ENCODE measurements around the gene ZNF274. TPM values are rescaled to one million over a fixed set of nuclear protein-coding genes. Genes with fewer than 3 reads are reported as not detected.

ZNF274 gene
- total RNA-seq, 4 donors from 2014 or later = 16.5 to 30.4 (median 21.7) TPM

DNA sequence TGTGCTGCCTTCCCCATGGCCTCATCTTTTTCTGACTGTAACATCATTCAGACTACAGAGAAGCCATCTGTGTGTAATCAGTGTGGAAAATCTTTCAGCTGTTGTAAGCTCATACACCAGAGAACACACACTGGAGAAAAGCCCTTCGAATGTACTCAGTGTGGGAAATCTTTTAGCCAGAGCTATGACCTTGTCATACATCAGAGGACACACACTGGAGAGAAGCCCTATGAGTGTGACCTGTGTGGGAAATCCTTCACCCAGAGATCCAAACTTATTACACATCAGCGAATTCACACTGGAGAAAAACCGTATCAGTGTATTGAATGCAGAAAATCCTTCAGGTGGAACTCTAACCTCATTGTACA, 78.7 kb downstream of the ZNF274 start:
- DNase-seq (ENCODE audit: low spot score) = no peak
- no peak for ATAC-seq (ENCODE audit: low FRiP score)
- TF ChIP-seq, protein P1, sequence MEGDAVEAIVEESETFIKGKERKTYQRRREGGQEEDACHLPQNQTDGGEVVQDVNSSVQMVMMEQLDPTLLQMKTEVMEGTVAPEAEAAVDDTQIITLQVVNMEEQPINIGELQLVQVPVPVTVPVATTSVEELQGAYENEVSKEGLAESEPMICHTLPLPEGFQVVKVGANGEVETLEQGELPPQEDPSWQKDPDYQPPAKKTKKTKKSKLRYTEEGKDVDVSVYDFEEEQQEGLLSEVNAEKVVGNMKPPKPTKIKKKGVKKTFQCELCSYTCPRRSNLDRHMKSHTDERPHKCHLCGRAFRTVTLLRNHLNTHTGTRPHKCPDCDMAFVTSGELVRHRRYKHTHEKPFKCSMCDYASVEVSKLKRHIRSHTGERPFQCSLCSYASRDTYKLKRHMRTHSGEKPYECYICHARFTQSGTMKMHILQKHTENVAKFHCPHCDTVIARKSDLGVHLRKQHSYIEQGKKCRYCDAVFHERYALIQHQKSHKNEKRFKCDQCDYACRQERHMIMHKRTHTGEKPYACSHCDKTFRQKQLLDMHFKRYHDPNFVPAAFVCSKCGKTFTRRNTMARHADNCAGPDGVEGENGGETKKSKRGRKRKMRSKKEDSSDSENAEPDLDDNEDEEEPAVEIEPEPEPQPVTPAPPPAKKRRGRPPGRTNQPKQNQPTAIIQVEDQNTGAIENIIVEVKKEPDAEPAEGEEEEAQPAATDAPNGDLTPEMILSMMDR (IDR thresholded peaks at IDR 0.05) = no peak

DNA sequence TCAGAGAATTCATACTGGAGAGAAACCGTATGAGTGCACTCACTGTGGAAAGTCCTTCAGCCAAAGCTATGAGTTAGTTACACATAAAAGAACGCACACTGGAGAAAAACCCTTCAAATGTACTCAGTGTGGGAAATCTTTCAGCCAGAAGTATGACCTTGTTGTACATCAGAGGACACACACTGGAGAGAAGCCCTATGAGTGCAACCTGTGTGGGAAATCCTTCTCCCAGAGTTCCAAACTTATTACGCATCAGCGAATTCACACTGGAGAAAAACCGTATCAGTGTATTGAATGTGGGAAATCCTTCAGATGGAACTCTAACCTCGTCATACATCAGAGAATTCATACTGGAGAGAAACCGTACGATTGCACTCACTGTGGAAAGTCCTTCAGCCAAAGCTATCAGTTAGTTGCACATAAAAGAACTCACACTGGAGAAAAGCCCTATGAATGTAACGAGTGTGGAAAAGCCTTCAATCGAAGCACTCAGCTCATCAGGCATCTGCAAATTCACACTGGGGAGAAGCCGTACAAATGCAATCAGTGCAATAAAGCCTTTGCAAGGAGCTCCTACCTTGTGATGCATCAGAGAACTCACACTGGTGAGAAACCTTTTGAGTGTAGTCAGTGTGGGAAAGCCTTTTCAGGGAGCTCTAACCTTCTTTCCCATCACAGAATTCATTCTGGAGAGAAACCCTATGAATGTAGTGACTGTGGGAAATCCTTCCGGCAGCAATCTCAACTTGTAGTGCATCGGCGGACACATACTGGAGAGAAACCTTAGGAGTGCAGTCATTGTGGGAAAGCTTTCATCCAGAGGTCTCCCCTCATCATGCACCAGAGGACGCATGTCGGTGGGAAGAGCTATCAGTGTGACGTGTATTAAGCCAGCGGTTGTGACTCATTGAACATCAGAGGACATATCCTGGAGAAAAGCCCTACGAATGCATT, 79.4 kb downstream of the ZNF274 start:
- TF ChIP-seq, protein P1 (IDR thresholded peaks at IDR 0.05) = no peak
- no peak for ATAC-seq (ENCODE audit: low FRiP score)
- no peak for DNase-seq (ENCODE audit: low spot score)

DNA sequence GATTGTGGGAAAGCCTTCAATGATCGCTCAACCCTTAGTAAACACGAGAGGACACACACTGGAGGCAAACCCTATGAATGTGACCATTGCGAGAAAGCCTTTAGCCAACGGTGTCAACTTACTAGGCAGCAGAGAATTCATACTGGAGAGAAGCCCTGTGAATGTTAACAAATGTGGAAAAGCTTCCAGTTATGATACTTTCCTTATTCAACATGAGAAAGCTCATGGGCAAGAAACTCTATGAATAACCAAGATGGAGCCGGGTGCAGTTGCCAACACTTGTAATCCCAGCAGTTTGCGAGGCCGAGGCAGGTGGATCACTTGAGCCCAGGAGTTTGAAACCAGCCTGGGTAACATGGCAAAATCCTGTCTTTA, 80.0 kb downstream of the ZNF274 start:
- TF ChIP-seq, protein P1 (IDR thresholded peaks at IDR 0.05) = no peak
- no peak for DNase-seq (ENCODE audit: low spot score)
- no peak for ATAC-seq (ENCODE audit: low FRiP score)

Other genes starting within 250 kb of the ZNF274 start
- gene ZNF418, start 247.7 kb upstream of the ZNF274 start, total RNA-seq = 1 to 10 TPM; 4.1 to 7.9 (median 5.5) TPM
- gene ZNF256, start 235.4 kb upstream of the ZNF274 start, total RNA-seq = 1 to 10 TPM; 3.1 to 7.9 (median 4.3) TPM
- gene C19orf18, start 208.5 kb upstream of the ZNF274 start, total RNA-seq = 1 to 10 TPM in 1 of 4 donors, under 1 TPM in 2, not detected in 1; 0.46 to 1.5 (median 0.96) TPM
- 10 to 100 TPM in 1 of 4 donors, 1 to 10 TPM in 3; 7.9 to 37.4 (median 8.5) TPM for gene ZNF606, start 180.2 kb upstream of the ZNF274 start, total RNA-seq
- gene ZSCAN1, start 149.0 kb upstream of the ZNF274 start, total RNA-seq = not detected
- 10 to 100 TPM in 1 of 4 donors, 1 to 10 TPM in 3; 1.2 to 10.9 (median 4.3) TPM for gene ZNF135, start 123.8 kb upstream of the ZNF274 start, total RNA-seq
- gene ZSCAN18, start 84.8 kb upstream of the ZNF274 start, total RNA-seq = 10 to 100 TPM; 28.8 to 66.2 (median 36.4) TPM
- 1 to 10 TPM; 5.1 to 8.5 (median 7.4) TPM for gene ZNF329, start 32.3 kb upstream of the ZNF274 start, total RNA-seq
- 10 to 100 TPM; 21.2 to 31.2 (median 28.4) TPM for gene ZNF544, start 45.9 kb downstream of the ZNF274 start, total RNA-seq
- gene ZNF8, start 95.9 kb downstream of the ZNF274 start, total RNA-seq = 1 to 10 TPM; 4.6 to 9.3 (median 5.9) TPM
- gene ERVK3-1, start 122.3 kb downstream of the ZNF274 start, total RNA-seq = 10 to 100 TPM; 39.5 to 85.1 (median 59.2) TPM
- gene ZSCAN22, start 143.9 kb downstream of the ZNF274 start, total RNA-seq = 1 to 10 TPM; 2.0 to 3.7 (median 2.8) TPM
- 10 to 100 TPM in 3 of 4 donors, 1 to 10 TPM in 1; 8.7 to 18.4 (median 16.4) TPM for gene A1BG, start 170.4 kb downstream of the ZNF274 start, total RNA-seq
- gene ZNF497, start 179.7 kb downstream of the ZNF274 start, total RNA-seq = 1 to 10 TPM in 3 of 4 donors, under 1 TPM in 1; 0.74 to 2.4 (median 1.3) TPM
- gene ZNF837, start 198.0 kb downstream of the ZNF274 start, total RNA-seq = 1 to 10 TPM in 3 of 4 donors, under 1 TPM in 1; 0.48 to 4.4 (median 2.1) TPM
- 1,000 to 10,000 TPM; 1,379 to 1,993 (median 1,504) TPM for gene RPS5, start 204.2 kb downstream of the ZNF274 start, total RNA-seq
- not detected for gene RNF225, start 212.6 kb downstream of the ZNF274 start, total RNA-seq
- 10 to 100 TPM in 2 of 4 donors, 1 to 10 TPM in 2; 7.9 to 34.1 (median 9.2) TPM for gene ZNF584, start 225.6 kb downstream of the ZNF274 start, total RNA-seq

Measured in omental fat pad (tissue), 4 donors.